GM18951 (cell line): ENCODE data around the gene PPAT.
A peak's percentile ranks its signal among the peaks of the same experiment; 100 is the strongest.
"Not testable (repeated sequence)": the region's sequence is repeated elsewhere in the genome, so short reads cannot be mapped to it uniquely, and the experiment has no call there.

Experiments
- POLR2A ChIP-seq: IDR thresholded peaks from 4 replicates; pipeline ENCODE4 v1.6.1; 2011; ENCODE audit warnings: mild to moderate bottlenecking; ENCODE audit not compliant: insufficient read length, insufficient read depth; ENCODE audit errors: extremely low read depth
- in situ Hi-C: fragments of 300-500 bp; cut with MboI; formaldehyde crosslinking; loops from one replicate; pipeline ENCODE4 v1.12.0; 2022; ENCODE audit warnings: low sequenced_read_pairs, mixed read lengths, inconsistent platforms; ENCODE audit not compliant: unreplicated experiment

Gene PPAT

DNA sequence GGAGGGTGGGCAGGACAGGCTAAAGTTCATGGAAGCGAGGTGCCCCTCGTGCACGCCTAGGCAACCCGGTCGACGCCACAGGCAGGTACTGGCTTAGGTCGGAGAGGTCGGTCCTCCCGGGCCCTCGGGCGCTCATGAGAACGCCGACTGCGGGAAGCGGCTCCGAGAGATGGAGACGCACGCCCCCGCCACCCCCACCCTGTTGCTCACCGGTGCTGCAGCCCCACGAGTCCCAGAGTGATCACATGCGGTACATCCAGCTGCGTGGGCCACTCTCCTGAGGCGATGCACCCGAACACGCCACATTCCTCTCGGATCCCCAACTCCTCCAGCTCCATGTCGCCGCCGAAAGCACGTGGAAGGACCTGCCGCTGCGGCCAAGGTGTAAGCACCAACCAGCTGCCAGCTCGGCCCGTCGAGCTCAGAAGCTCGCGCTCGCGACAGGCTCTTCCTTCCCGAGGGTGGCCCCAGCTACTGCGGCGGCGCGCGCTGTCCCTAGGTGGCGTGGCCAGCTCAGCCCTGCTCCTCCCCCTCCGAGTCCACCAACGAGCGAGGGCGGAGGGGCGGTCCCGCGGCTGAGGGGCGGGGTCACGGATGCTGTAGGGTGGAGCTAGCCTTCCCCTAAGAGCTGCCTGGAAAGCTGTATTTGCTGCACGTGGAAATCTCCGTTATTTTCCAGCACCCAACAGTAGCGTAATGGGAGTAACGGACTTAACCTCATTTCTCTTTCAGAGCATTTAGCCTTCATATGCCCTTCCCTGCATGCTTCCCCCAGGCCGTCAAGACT is at the start of gene PPAT:
Gene PPAT (minus strand): TSS at position 476 of the 787 bp plus-strand sequence. CDS start 138 bp downstream, at position 338.
- in situ Hi-C loops = no loop called here
- peak; percentile 86 for TF ChIP-seq POLR2A

DNA sequence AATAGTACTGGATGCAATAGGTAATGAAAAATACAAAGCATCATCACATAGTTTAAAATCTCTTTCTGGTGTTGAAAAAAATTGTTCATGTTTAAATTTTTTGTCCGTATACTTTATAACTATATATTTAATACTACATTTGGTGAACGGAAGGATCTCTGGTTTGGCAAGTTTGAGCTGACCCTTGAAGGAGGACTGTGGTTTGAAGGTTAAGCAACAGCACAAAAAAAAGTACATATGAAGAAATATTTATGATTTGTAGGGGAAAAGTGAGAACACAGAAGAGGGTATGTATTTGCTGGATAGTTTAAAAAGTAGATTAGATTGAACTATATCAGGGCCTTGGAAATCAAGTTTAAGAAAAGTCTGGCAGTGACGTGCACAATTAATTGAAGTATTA is 45.3 kb upstream of the PPAT start:
- in situ Hi-C loops = no loop called here
- TF ChIP-seq POLR2A = no peak

DNA sequence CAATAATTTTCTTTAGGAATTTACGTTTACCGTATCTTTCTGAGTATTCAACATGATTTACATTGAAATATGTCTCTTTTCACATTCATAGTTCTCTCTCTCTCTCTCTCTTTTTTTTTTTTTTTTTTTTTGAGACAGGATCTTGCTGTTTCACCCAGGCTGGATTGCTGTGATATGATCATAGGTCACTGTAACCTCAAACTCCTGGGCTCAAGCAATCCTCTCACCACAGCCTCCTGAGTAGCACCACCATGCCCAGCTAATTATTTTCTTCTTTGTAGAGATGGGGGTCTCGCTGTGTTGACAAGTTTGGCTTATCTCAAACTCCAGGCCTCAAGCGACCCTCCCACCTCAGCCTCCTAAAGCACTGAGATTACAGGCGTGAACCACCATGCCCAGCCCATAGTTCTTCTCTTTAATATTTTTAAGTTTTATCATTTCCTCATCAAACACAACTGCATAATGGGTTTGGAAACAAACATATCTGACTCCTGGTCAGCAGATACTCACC is 41.8 kb upstream of the PPAT start:
- in situ Hi-C loops = no loop called here
- no peak for TF ChIP-seq POLR2A

DNA sequence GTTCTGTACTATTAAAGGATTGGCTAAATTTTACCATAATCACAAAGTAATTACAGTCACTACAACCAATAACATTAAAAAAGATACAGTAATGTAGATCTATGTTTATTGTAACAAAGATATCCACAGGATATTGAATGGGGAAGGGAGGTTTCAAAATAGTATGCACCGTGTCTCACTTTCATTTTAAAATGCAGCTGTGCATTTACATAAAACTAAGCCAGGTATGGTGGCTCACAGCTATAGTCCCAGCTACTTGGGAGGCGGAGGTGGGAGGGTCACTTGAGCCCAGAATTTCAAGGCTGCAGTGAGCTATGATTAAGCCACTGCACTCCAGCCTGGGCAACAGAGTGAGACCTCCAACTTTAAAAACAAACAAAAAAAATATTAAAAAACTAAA is 40.5 kb upstream of the PPAT start:
- no peak for TF ChIP-seq POLR2A

DNA sequence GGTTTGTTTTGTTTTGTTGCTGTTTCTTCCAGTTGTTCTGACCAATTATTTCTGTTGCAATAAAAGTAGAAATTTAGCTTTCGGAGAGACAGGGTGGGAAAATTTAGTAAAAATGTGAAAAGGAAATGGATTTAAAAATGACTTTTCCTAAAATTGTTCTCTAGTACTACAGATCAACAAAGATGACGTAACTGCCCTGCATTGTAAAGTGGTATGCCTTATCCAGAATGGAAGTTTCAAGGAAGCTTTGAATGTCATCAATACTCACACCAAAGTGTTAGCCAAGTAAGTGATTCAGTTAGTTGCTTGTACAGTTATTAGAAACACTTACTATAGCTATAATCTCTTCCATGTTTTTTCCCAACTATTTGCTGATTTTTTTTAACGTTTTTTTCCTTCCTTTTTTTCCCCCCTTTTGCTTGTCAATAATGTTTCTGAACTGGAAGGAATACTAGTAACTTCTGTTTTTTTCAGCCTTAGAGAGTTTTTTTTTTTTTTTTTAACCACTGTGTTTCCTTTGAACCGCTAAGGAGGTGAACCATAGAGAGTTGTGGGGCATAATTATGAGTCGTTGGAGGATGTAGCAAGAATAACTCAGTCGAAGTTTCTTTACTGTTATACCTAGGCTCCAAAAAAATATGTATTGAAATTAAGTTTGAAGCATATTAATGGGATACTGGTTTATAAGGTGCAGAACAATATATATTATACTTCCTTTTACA is 34.2 kb upstream of the PPAT start:
- no peak for TF ChIP-seq POLR2A
- in situ Hi-C loops = no loop called here

More for the DNA sequence above, 40.5 kb upstream of the PPAT start:
- in situ Hi-C loops = no loop called here

DNA sequence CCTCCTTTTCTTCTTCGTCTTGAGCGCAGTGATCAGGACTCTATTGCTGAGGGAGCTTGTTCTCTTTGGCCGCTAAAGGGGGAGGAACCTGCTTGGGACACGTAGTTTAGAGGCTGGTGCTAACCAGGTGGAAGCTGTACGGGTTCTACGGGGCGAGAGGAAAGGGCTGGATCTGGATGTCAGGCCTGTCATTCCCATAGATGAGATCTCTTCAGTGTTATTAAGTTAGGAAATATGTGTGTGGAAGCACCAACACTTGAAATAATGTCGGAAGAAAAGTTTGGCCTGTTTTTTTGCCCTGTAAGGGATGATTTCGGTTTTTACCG is 32.6 kb upstream of the PPAT start:
- TF ChIP-seq POLR2A = no peak

DNA sequence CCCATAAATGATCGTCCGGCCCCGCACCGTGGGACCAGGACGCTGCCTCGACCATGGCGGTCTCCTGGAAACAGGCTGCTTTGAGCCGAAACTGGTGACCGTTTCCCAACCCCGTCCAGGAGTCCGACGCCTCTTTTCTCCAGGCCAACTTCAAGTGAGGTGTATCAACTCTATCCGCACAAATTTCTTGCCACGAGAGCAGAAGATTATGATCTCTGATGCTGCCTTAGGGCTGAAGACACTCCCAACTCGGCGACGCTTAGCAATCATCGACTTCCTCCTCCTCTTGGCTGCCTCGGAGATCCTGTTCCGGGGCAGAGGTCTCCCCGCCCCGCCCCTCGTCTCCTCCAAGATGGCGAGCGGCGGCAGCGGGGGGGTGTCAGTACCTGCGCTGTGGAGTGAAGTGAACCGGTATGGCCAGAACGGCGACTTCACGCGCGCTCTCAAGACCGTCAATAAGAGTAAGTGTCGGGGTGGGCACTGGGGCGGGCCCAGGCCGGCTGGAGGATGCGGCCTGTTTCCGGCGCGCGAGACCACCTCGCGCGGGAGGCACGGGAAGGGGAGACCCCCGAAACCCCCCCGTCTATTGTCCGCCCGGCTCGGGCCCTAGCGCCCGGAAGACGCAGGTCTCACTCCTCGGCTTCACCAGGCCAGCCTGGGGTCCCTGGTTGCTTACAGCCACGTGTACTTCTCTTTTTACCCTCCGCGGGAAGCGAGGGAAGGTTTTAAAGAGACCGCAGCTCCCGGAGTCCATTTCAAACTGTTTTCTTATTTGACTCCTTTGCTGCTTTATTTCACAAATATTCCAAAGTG is 32.1 kb upstream of the PPAT start, which contains the start of gene SRP72:
Gene SRP72 (plus strand): TSS at position 334 of the 813 bp plus-strand sequence. CDS start 19 bp downstream, at position 353.
- TF ChIP-seq POLR2A = peak; percentile 84
- in situ Hi-C loops = no loop called here

More for the DNA sequence above, 32.6 kb upstream of the PPAT start:
- in situ Hi-C loops = no loop called here

DNA sequence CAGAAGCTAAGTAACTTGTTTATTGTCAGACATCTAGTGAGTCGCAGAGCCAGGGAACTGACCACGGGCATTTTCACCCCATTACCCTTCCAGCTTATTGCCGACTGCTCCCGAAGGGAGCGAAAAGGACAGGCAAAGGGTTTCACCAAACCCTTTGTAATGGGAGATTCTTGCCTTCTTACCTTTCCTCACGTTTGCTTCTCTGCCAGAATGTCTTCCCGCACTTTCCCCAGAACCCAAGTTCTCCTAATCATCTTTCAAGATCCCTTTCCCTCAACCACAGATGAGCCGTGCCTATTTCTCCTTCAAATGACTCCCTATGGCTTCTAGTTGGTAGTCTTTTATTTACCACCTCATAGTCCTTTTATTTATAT is 31.5 kb upstream of the PPAT start:
- in situ Hi-C loops = no loop called here
- no peak for TF ChIP-seq POLR2A

DNA sequence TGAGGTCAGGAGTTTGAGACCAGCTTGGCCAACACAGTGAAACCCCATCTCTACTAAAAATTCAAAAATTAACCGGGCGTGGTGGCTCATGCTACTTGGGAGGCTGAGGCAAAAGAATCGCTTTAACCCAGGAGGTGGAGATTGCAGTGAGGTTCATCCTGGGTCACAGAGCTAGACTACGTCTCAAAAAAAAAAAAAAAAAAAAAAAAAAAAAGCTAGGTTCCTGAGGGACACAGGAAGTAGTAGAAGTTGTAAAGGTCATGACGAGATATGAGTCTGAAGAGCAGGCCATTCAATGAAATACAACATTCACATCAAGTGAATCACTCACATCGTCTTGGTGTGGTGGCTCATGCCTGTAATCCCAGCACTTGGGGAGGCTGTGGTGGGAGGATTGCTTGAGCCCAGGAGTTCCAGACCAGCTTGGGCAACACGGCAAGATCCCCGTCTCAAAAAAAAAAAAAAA is 30.9 kb upstream of the PPAT start:
- in situ Hi-C loops = not testable (repeated sequence)

DNA sequence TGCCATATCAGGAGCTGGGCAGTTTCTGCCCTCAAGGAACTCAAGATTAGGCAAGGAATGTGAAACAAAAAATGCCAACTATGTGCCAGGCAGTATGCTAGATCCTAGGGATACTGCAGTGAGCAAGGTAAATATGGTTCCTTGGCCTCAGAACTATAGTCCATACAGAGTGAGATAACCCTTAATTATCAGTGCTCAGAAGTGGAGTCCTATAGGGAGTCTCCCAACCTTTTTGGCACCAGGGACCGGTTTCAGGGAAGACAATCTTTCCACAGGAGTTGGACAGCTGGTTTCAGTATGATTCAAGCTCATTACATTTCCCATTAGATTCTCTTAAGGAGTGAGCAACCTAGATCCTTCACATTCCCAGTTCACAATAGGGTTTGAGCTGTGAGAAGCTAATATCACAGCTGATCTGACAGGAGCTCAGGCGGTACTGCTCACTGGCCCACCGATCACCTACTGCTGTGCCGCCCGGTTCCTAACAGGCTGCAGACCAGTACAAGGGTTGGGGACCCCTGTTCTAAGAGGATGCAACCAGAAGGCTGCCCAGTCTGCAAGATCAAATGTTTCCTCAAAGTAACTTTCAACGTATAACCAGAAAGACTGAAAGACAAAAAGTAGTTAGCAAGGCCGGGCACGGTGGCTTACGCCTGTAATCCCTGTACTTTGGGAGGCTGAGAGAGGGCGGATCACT is 30.3 kb upstream of the PPAT start:
- no peak for TF ChIP-seq POLR2A
- in situ Hi-C loops = no loop called here

DNA sequence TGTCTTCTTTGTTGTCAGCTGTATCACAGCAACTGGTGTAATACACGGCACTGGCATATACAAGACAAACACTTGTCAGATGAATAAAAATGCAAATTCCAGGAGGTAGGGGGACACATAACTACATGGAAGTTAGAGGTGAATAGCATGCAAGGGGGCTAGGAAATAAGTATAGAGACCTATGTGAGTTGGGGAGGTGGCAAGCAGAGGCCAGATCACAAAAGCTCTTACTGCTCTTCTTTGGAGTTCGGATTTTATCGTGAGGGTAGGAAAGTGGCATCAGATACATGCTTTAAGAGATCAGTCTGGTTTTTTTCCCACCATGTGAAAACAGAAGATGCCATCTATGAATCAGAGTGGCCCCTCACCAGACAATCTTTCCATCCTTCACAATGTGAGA is 29.2 kb upstream of the PPAT start:
- no peak for TF ChIP-seq POLR2A
- in situ Hi-C loops = no loop called here

DNA sequence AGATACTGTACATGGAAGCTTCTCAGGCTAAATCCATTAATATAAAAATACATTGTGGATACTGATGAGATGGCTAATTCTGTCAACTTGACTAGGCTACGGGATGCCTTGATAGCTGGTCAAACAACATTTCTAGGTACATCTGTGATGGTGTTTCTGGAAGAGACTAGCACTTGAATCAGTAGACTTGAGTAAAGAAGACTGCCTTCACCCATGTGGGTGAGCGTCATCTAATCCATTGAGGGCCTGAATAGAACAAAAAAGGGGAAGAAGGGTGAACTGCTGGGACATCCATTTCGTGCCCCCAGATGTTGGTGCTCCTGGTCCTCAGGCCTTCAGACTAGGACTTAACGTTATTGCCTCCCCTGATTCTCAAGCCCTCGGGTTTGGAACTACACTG is 28.3 kb upstream of the PPAT start:
- no peak for TF ChIP-seq POLR2A
- in situ Hi-C loops = no loop called here
